ENCODE results near the gene OSBPL5.
"Not testable (repeated sequence)": the region's sequence is repeated elsewhere in the genome, so short reads cannot be mapped to it uniquely, and the experiment has no call there.

OSBPL5 gene

DNA sequence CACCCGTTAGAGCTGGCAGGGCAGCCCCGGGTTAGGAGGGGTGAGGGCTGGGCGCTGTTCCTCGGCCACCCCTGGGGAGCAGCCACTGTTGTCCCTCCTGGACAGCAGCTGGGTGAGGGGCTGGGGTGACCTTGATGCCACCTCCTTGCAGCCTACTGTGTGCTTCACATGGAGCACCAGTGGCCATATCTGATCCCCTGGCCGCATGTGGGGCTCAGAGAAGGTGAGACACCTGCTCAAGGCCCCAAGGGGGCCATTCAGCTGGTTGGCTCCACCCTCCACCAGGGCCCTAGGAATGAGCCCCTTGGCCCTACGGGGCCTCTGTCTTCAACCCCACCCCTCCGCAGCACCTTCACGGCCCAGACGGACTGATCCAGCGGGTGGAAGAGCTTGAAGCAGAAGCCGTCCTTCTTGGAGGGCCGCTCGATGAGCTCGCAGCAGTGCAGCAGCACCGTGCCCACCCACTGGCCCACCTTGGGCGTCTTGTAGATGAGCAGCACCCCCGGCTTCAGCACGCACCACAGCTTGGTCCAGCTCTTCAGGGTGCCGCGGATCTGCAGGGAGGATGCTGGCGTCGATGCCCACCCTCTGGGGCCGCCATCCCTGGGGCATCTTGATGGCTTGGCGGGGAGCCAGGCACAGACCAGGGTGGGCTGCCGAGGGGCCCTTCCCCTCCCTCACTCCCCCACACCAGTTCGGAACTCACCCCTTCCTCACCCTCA lies 44.9 kb downstream of the OSBPL5 start:
- DNase-seq, result no peak

DNA sequence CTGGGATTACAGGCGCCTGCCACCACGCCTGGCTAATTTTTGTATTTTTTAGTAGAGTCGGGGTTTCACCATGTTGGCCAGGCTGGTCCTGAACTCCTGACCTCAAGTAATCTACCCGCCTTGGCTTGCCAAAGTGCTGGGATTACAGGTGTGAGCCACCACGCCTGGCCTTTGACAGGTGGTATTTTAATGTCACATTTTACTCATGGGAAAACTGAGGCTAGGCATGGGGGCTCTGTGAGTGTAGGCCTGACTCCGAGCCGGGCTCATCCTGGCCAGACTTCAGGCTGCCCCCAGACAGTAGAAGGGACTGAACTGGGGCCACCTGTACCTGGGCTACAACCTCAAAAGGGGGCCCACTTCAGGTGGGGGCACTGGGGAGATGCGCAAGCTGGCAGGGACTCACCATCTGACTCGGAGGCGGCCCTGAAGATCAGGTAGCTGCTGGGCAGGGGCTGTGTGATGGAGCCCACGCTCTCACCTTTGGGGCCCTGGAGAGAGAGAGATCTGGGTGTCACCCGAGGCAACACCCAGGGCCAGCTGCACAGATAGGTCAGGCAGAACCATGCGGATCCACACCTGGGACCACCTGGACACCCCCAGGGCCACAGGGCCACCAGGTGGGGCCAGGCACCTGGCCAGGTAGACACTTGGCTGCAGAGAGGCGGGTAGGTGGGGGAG lies 45.8 kb downstream of the OSBPL5 start:
- DNase-seq, result no peak

DNA sequence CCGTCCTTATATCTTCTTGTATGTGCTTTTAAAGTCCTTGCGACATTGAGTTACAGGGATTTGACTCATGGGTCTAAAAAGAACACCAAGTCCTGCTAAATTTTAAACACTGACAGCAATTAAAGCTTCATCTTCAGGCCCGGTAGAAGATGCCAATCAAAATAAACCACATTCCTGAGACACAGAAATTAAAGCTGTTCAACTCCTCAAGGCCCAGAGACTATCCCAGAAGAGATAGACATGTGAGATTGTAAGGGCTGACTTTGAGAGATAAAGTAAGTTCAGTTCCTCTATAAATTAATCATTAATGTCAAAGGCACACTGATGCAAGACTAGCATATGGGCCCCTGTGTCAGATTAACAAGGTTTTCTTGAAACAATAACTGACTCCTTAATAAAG lies 49.8 kb downstream of the OSBPL5 start:
- no peak for DNase-seq

DNA sequence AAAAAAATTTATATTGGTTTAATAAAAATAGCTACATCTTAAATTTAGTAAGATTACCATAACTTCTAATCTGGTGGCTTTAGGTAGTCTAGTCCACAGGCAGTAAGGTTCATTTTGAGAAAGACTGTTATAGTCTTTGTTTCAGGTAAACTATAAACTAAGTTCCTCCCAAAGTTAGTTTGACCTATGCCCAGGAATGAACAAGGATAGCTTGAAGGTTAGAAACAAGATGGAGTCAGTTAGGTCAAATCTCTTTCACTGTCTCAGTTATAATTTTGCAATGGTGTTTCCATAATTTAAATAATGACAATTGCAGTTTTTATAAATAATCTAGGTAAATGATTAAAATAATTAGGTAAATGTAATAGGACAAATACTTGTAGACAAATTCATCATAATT lies 51.4 kb downstream of the OSBPL5 start:
- DNase-seq, result not testable (repeated sequence)

DNA sequence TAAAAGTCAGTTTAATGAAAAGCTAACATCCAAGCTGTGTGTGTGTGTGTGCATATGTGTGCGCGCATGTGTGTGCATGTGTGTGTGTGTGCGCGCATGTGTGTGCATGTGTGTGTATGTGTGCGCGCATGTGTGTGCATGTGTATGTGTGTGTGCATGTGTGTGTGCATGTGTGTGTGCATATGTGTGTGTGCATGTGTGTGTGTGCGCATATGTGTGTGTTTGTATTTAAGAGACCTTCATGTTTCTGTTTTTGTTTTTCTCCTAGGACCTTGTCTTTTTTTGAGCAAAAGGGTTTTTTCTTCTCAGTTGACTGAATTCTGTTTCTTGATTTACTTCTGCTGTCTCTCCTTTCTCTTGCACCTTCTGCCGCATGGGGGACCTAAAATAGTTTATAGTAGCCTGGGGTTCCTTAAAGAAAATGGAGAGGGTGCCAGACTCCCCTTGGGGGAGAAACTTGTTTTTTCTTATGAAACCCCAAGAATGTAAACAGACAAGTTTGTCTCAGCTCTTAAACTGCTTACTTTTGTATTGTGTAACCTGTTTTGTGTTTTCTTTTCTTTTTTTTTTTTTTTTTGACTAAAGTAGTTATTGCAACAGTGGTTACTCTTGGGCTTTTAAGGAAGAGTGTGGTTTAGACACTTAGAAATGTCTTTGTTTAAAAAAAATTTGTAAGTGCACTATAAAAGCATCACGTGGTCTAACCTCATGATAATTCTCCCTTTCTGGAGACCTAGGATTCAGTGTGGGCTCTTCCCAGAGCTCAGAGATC lies 53.0 kb downstream of the OSBPL5 start:
- peak; percentile 44 for DNase-seq

DNA sequence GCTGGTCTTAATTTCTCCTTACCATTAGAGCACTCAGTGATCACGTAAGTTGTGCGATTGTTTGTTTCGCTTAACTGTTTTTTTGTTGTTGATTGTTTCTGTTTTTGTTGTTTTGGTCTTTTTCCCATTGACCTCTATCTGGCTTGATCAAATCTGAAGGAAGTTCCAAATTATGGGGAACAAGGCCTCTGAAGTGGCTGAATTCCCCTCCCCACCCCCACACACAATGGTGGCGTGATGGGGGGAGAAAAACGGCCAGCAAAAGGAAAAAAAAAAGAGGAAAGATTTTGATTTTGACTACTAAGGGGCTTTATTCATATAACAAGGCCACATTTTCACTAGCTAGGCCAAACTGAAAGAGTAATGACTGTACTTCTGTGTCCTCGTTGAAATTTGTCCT lies 53.6 kb downstream of the OSBPL5 start:
- DNase-seq, result no peak

DNA sequence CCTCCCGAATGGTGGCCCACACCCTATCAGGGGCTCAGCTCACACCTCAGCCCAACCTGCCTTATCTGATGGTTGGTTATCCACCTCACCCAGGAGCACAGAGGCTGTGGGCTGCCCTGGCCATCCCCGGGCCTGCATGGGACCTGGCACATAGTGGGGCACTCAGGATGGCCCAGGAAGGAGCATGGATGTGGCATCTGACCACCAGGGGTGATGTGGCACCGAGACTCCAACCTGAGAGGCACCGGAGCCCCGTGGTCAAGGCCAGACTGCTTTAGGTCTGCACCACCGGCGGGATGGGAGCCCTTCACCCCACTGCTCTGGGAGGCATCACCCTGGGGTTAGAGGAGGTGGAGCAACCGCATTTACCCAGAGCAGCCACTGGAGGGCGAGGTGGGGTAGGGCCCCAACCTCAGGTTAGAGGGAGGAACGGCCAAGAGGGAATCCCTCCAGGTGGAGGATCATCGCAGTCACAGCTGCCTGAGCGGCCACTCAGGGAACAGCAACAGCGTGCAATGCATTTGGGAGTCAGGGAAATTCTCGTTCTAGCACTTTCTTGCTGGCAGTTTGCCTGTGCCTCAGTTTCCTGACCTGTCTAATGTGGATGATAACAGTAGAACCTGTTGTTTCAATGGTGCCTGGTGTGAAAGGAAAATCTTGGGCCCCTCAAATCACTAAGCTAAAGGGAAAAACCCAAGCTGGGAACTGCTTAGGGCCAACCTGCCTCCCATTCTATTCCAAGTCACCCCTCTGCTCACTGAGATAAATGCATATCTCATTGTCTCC lies 55.0 kb downstream of the OSBPL5 start:
- DNase-seq, result no peak

DNA sequence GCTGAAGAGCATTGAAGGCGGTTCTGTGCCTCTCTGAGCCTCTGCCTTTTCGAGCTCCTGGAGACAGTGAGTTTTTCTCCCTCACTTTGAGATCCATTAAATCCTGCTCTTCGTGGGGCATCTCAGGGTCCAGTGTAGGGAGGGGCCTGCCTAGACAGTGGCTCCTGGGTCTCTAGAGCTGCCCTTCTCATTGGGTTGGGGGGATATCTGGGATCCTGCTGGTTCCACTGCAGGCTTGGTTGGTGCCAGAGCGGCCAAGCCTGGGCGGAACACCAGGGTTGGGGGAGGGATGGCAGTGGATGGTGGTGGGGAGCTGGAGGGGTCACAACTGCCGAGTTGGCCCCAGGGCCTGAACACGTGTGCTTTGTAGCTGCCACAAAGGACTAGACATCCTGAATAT lies 55.7 kb downstream of the OSBPL5 start:
- DNase-seq, result no peak

DNA sequence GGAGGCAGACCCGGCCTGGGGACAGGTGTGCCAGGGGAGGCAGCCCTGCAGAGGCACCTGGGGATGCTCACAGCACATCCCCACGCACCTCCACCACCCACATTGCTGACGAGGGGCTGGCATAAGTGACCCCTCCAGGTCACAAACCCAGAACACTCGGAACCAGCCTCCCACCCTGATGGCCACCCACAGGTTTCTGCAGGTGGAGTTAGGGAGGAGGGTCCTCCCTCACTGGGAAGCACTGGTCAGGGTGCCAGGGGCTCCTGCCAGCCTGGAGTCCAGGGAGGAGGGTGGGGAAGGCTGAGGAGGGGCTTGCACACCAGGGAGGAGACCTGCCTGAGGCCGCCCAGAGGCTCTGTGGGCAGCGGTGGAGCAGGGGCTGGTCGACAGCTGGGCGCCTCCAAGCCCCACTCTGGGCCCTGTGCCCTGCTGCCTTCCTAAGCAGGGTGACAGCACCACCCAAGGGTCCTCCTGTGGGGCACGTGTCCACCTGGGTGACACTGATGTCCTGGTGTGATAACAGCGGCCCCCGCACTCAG lies 56.9 kb downstream of the OSBPL5 start:
- no peak for DNase-seq

DNA sequence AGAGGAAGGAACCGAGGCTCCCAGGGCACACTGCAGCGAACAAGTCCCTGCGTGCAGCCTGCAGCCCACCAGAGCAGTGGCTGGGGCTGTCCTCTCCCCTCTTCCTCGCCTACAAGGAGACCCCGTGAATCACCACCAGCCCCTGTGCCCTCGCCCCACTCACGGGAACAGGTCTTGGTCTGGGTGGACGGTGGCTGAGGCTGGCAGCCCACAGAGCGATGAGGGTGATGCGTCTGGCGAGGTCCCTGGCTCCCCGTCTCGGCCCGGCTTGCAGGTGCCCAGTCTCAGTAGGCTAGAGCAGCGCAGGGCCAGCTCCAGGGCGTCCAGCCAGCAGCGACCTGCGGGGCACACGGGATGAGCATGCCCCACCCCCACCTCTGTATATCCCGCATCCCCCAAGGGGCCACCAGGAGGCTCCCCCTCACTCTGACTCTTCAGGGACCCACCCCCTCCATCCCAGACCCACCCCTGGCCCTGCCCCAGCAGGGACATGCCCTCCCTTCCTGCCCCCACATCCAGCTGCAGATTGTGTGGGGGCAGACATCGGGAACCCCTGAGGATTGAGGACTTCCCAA lies 57.4 kb downstream of the OSBPL5 start:
- DNase-seq, result no peak

DNA sequence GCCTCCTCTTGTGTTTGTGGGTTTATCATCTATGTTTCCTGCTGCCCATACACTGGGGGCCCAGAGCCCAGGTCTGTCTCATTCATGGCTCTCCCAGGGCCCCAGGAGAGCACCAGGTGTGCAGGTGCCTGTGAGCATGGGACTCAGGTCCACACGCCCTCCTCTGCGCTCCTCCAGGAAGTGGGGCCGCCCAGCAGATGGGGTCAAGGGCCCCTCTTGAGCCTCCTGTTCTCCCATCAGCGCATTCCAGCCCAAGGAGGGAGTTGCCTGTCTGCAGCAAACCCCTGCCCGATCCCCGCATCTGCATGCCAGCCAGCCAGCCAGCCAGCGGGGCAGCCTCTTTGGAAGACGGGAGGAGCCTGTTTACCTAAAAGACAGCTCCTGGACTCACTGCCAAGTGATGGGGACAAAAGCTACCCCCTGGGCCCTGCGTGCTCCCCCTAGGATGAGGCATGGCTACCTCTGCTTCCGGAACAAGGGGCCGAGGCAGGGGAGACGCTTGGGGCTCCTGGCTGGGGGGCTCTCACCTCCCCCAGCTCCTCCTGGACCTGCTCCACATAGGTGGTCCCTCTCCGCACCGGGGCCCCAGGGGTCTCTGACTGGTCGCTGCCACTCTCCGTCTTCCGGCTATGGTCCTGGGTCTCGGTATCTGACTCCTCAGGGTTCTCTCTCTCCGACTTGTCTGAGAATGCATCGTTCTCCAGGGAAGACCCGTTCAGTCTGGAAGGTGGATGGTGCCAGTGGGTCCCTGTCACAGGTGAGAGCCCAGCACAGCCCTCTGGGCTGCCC lies 58.2 kb downstream of the OSBPL5 start:
- DNase-seq, result no peak

DNA sequence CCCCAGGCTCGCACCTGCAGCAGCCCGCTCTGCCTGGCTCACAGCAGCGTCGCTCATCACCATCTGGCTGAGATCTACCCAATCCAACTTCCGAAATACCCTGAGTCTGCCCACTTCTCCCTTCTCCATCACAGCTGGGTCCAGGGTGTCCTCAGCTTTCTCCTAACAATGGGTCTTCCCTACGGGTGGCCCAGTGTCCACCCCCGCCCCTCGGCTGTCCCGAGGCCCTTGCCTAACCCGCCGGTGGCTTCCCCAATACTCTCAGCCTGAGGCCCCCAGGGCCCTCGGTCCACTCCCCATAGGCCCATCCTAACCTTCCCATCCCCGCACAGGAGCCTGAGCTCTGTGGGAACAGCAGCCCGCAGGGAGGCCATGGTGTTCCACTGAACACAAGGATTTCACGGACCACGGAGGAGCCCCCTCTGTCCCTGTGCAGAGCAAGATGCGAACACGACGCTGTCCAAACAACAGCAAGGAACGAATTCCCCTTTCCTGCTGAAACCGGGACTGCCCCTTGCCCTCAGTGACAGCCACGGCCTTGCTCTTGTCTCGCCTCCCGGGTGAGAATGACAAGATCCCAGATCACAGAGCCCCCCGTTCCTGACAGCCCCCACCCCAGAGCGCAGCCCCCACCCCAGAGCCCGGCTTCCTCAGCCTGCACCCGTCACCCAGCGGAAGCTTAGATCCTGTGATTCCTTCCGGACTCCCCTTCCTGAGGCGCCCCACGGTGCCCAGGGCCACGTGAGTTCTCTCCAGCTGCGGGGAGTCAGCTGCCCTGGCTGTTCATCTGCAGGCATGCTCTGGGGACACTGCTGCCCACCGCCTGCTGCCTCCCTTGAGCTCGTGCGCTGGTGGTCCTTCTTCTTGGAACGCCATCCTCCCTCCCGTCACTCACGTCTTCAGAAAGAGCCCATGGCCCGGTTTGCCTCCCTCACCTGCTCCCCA lies 59.0 kb downstream of the OSBPL5 start:
- DNase-seq, result no peak

DNA sequence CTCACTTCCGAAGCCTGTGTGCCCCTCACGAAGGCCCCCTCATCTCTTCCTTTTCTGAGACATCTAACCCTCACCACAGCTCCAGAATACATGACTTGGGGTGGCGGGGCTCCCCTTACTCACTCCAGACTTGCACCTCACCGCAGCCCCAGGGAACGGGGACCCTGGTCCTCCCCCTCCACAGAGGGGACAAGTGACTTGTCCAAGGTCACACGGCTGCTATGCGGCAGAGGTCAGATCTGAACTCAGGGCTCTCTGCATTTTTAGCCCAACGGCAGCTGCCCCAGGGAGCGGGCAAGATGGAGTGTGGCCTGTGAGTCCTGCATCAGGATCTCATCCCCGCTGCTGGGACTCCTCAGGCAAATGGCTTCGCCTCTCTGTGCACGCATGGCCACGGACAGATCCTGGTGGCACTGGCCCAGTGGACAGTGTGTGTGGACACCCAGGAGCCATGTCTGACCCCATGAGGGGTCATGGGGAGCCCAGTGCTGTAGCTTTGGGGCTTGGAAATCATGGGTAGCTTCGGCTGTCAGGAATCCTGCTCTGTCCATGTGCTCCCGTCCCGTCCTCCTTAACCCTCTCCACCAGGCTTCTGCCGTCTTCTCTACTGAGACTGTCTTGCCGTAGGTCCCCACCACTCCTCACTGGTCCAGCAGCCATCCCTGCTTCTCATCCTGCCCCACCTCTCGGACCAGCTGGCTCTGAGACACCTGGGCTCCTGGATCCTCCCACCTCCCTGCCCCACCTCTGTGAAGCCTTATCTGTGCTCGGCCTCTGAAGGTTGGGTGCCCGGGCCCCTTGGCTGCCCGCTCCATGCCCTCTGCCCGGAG lies 59.9 kb downstream of the OSBPL5 start:
- no peak for DNase-seq

DNA sequence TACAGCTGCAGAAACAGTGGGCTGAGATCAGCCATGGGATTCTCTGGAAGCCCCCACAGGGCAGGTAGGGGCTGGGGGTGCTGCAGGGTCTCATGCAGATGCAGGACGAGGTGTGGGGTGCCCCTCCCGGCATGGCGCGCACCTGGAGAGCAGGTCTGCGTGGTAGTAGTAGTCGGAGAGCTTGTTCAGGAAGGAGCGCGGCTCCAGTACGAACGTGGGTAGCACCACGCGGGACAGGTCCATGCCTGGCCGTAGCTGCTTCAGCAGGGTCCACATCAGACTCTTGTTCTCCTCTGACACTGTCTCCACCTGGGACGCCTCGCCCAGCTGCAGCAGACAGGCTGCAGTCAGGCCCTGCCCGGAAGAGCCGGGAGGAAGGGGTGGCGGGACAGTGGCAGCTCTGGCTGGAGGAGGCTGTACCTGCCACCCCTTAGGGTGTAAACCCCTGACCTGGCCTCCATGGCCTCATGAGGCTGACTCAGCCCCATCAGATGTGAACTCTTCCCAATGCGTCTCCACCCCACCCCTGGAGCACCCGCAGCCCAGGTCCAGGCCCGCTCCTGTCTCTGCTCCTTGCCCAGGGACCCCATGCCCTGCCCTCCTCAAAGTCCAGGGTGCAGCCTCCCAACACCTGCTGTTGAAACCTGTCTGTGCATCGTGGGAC lies 60.9 kb downstream of the OSBPL5 start:
- DNase-seq, result no peak

DNA sequence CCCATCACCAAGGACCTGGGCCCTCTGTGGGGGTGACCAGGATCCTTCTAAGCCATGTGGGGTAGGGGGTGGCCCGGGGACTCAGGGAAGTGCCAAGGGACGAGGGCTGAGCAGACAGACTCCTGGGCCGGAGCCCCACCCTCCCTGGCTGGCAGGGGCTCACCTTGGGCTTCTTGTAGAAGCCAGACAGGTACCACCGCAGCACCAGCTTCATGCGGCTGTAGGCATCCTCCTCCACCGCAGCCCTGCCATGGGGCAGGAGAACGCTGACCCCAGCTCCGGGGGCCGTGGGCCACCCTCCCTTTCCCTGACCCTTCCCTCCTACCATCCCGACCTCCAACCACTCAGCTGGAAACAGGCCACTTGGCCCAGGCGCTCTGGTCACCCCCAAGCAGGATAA lies 62.0 kb downstream of the OSBPL5 start:
- no peak for DNase-seq

DNA sequence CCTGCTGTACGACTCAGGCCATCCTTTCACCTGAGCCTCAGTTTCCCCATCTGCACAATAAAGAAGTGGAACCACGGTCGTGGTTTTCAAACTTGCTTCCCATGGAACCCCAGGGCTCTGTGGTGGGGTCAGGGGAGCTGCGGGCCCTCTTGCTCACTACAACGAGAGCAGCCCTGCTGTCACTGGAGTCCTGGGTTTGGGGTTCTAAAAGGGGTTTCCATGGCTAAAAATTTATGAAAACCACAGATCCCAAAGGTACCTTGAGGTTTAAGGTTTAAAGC lies 62.5 kb downstream of the OSBPL5 start:
- no peak for DNase-seq

DNA sequence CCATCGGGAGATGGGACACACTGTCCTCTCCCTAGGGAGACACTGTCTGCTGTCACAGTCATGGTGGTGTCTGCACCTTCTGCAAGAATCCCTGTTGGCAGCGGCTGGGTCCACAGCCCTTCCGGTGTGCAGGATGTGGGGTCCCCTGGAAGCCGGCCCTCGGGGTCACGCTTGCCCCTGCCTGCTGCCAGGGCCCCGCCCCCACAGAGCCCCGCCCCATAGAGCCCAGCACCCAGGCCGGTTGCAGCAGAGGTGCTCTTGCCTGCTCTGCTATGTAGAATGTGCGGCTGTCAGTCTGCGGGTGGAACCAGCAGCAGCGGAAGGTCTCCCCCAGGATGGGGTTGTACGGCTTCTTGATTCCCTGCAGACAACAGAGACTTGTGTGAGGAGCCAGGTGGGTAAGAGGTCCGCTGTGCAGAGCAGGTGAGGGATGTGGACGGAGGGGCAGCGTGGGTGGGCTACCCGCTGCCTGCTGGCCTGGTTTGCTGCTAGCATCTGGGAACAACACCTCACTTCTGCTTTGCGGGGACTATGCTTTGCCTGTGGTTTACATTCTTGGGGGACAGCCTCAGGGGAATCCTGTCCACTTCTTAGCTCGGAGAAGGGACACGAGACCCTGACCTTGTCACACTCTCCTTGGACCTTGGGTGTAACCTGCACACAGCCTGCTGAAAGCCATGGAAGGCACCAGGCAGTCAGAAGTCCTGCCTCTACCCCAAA lies 63.0 kb downstream of the OSBPL5 start:
- no peak for DNase-seq

DNA sequence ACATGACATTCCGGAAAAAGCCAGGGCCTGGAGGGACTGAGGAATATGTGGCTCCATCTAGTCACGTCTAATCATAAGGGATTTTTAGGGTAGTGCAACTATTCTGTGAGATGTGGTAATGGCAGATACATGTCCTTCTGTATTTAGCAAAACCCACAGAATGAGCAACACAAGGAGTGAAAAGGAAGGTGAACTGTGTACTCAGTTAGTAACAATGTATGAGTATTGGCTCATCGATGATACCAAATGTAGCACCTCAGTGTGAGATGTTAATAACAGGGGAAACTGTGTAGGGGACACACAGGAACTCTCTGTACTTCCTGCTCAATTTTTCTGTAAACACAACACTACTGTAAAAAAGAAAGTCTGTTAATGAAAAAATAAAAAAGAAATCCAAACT lies 65.9 kb downstream of the OSBPL5 start:
- no peak for DNase-seq
